ENCODE measurements around the gene TMEM156. TPM values are rescaled to one million over a fixed set of nuclear protein-coding genes. Genes with fewer than 3 reads are reported as not detected.

Gene TMEM156
- total and polyA plus RNA-seq, 2 donors (not counting 3 experiments of a cell fraction or from before 2014, with no cell fraction given) = 0.39 to 1.00 TPM

DNA sequence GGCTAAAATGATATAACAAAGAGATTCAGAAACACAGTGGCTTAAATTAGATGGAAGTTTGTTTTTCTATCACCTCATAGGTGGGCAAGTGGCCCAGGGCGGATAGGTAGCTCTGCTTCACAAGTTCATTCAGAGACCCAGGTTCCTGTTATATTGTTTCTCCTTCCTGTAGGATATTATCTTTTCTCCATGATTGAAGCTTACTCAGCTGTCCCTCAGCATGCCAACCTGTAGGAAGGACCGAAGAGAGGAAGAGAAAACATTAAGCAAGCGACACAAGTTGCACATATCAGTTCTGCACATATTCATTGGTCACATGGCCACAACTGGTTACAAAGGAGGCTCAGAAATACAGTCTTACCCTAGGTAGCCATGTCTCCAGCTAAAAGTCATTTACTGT, 36.7 kb upstream of the TMEM156 start:
- FAIRE-seq = no peak
- peak; percentile 71 for DNase-seq (ENCODE audit: low read depth, low spot score)
- intact Hi-C loops (cut with micrococcal nuclease) = no loop called here
- no peaks in the 10 kb centered on the region for H3K9me3 ChIP-seq (replicated peaks; ENCODE audit: control insufficient read depth, insufficient read depth, low read length)
- TF ChIP-seq GATA2 (IDR thresholded peaks at IDR 0.05; ENCODE audit: insufficient read depth, insufficient read length, low read depth, low read length) (no peak), EZH2 (IDR thresholded peaks at IDR 0.05; ENCODE audit: borderline replicate concordance, low read depth, low read length, severe bottlenecking) (no peak), POLR2A (IDR thresholded peaks at IDR 0.05; ENCODE audit: low read depth, low read length) (no peak), JUN (IDR thresholded peaks at IDR 0.05; ENCODE audit: borderline replicate concordance, insufficient read depth, insufficient read length, low read depth) (peak; percentile 32), MYC (IDR thresholded peaks at IDR 0.05; ENCODE audit: low read depth, low read length) (no peak), FOS (IDR thresholded peaks at IDR 0.05; ENCODE audit: borderline replicate concordance, insufficient read depth, low read length) (peak; percentile 6), POLR2AphosphoS5 (IDR thresholded peaks at IDR 0.05; ENCODE audit: insufficient read depth, low read depth, low read length) (peak; percentile 39)
- TF ChIP-seq, protein P1, sequence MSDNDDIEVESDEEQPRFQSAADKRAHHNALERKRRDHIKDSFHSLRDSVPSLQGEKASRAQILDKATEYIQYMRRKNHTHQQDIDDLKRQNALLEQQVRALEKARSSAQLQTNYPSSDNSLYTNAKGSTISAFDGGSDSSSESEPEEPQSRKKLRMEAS (IDR thresholded peaks at IDR 0.05; ENCODE audit: insufficient read depth, insufficient read length) = no peak
- TF ChIP-seq, protein P2, sequence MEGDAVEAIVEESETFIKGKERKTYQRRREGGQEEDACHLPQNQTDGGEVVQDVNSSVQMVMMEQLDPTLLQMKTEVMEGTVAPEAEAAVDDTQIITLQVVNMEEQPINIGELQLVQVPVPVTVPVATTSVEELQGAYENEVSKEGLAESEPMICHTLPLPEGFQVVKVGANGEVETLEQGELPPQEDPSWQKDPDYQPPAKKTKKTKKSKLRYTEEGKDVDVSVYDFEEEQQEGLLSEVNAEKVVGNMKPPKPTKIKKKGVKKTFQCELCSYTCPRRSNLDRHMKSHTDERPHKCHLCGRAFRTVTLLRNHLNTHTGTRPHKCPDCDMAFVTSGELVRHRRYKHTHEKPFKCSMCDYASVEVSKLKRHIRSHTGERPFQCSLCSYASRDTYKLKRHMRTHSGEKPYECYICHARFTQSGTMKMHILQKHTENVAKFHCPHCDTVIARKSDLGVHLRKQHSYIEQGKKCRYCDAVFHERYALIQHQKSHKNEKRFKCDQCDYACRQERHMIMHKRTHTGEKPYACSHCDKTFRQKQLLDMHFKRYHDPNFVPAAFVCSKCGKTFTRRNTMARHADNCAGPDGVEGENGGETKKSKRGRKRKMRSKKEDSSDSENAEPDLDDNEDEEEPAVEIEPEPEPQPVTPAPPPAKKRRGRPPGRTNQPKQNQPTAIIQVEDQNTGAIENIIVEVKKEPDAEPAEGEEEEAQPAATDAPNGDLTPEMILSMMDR (IDR thresholded peaks at IDR 0.05; ENCODE audit: extremely low read depth in 1 of 2, insufficient read depth in 1 of 2, low read depth in 1 of 2, low read length in 2 of 2) = no peak
- no peaks in the 10 kb centered on the region for H3K36me3 ChIP-seq (ENCODE audit: control insufficient read depth in 2 of 2, extremely low read depth in 1 of 2, insufficient read depth in 2 of 2, low read length in 2 of 2)
- BruUV-seq (replicated peaks) = no TSS peak
- H3K27ac ChIP-seq (ENCODE audit: insufficient read depth, low read depth, low read length) = no peak overlapping the region
- H2AFZ ChIP-seq (ENCODE audit: low read depth, low read length) = no peak overlapping the region
- no peak overlapping the region for H3K9ac ChIP-seq (replicated peaks; ENCODE audit: extremely low read depth, insufficient read depth, low read length)
- H3K4me3 ChIP-seq (replicated peaks in 1 of 3; ENCODE audit: insufficient read depth in 1 of 3, low read depth in 1 of 3, low read length in 3 of 3) = no peak overlapping the region
- no peaks in the 10 kb centered on the region for H3K27me3 ChIP-seq (ENCODE audit: control insufficient read depth in 2 of 2, insufficient read depth in 2 of 2, low read length in 2 of 2)
- peaks cover 10% of the 10 kb centered on the region for H3K4me1 ChIP-seq (ENCODE audit: control insufficient read depth, extremely low read depth, insufficient read depth, low read length)
- H3K79me2 ChIP-seq (ENCODE audit: control insufficient read depth, insufficient read depth, low read length) = peaks cover 4% of the 10 kb centered on the region
- CTCF ChIA-PET = interaction anchor here (1.6 kb wide), 1 partner anchor 20 kb away, joined by 6 read pairs; no protein-coding TSS in a partner anchor
- H3K4me2 ChIP-seq (ENCODE audit: insufficient read depth, low read length) = peak overlapping the region; percentile 20
- H3K9me1 ChIP-seq (replicated peaks; ENCODE audit: control insufficient read depth, extremely low read depth, insufficient read depth, low read length) = no peaks in the 10 kb centered on the region
- H4K20me1 ChIP-seq (replicated peaks; ENCODE audit: control insufficient read depth, extremely low read depth, insufficient read depth, low read length) = no peaks in the 10 kb centered on the region
- dilution Hi-C loops (cut with MboI; ENCODE audit: extremely low pct_ligation_motif_present, low sequenced_read_pairs) = no loop called here
- POLR2A ChIA-PET = no interaction called here
